ENCODE results near the gene CD38.

Gene CD38

DNA sequence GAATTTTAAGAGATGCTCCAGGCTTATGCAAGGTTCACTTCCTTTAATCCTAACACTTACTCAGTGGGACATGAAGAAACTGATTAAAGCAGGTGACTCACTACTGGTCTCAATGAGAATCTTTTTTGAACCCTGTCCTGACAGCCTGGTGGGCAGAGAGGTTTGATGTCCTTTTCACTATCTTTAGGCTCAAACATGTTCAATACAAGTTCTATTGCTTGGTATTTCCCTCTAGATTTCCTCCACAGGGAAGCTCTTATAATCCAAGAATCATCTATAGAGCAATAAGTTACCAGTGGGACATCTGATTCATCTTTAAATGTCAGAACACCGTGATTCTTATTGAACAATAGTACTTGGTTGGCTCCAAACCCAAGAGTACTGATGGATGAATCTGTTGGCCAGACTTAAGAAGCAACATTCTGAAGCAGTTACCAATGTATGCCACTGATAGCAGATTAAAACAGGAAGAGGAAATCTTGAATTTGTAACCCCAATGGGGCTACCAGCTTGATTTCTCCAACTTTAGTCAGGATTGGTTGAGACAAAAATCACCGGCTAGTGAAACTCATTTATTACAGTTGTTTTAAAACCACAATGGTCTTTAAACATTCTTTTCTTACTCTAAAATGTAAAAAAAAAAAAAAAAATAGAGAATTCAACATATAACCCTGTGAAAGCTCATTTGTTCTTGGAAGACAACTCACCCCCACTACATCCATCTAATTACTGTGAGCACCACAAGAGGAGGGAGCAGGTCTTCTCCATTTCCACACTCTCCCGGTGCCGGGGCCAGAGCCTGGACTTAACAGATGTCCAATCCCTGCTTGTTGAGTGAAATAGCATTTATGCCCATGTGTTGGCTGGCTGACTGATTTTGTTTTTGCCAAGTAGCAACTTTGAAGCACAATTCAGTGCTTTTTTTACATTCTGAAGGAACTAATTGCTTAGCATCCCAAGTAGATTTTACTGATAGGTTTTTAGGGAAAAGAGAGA, 117.1 kb downstream of the CD38 start:
- no peak for DNase-seq (ENCODE audit: extremely low spot score)
- no peak for TF ChIP-seq CTCF (IDR thresholded peaks at IDR 0.05; ENCODE audit: control extremely low read depth, extremely low read depth, low read depth, missing control alignments)
- POLR2A ChIA-PET: no interaction called here

DNA sequence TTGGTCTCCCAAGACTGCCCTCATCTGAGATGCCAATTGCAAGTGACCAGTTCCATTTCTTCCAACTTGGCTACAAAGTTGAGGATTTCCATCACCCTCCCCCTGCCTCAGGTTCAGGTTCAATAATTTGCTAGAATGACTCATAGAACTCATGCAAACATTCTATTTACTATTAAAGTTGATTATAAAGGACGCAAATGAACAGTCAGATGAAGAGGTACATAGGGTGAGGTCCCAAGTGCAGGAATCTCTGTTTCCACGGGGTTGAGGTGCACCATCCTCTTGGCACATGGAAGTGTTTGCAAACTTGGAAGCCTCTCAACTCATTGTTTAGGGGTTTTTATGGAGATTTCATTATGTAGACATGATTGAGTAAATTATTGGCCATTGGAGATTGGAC, 119.4 kb downstream of the CD38 start:
- DNase-seq (ENCODE audit: extremely low spot score): no peak
- ChIA-PET POLR2A (no interaction called here), CTCF (interaction anchor here (1.2 kb wide), 1 partner anchor 14 kb away, joined by 4 read pairs; no protein-coding TSS in a partner anchor)
- no peak for TF ChIP-seq CTCF (IDR thresholded peaks at IDR 0.05; ENCODE audit: control extremely low read depth, extremely low read depth, low read depth, missing control alignments)

More for the DNA sequence above, 117.1 kb downstream of the CD38 start:
- CTCF ChIA-PET: interaction anchor here (0.6 to 2.1 kb wide), 3 partner anchors 13 to 221 kb away, joined by 4 to 11 read pairs (median 6); no protein-coding TSS in a partner anchor

DNA sequence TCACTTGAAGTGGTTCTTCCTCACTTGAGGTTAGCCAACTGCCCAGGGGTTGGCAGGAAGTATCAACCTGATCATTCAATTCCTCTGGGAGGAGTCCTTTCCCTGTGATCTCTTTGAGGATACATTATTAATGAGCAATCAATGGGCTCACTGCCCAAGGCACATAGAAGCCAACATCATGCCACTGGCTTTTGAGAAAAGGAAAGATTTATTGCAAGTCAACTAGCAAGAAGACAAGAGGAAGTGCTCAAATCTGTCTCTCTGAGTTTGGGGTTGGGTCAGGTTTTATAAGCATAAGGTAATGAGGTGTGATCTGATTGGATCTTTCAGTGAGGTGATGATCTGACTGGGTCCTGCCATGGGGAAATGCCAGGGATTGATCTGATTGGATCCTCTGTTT, 120.8 kb downstream of the CD38 start:
- POLR2A ChIA-PET: no interaction called here
- CTCF ChIA-PET: interaction anchor here (1.2 kb wide), 1 partner anchor 12 kb away, joined by 4 read pairs; no protein-coding TSS in a partner anchor
- TF ChIP-seq CTCF (IDR thresholded peaks at IDR 0.05; ENCODE audit: control extremely low read depth, extremely low read depth, low read depth, missing control alignments): no peak
- no peak for DNase-seq (ENCODE audit: extremely low spot score)

DNA sequence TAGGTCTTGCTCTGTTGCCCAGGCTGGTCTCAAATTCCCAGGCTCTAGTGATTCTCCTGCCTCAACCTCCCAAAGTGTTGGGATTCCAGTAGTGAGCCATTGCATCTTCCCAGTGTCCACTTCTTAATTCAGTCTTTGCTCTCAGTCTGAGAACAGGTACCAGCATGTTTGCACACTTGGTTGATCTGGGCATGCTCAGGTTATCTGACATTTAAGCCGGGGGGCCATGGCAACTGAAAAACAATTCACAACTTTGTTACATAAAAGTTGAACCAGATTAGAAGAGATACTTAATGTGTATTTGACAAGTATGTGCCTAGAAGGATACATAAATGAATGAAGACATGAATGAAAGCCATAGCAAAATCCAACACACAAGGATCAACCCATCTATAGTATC, 121.4 kb downstream of the CD38 start:
- no peak for TF ChIP-seq CTCF (IDR thresholded peaks at IDR 0.05; ENCODE audit: control extremely low read depth, extremely low read depth, low read depth, missing control alignments)
- DNase-seq (ENCODE audit: extremely low spot score): no peak
- POLR2A ChIA-PET: no interaction called here
- CTCF ChIA-PET: no interaction called here

DNA sequence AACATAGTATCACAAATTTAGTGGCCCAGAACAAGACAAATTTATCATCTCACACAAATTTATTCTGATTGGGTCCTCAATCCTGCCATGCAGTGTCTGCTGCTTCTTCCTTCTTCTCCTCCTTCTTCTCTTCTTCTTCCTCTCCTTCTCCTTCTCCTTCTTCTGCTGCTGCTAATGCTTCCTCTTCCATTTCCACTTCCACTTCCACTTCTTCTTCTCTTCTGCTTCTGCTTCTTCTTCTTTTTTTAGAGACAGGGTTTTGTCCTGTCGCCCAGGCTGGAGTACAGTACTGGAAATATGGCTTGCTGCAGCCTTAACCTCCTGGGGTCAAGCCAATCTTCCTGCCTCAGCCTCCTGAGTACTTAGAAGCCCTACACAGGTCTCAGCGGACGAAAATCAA, 122.9 kb downstream of the CD38 start:
- CTCF ChIA-PET: interaction anchor here (6.1 kb wide), 1 partner anchor 18 kb away, joined by 30 read pairs; no protein-coding TSS in a partner anchor
- POLR2A ChIA-PET: no interaction called here
- TF ChIP-seq CTCF (IDR thresholded peaks at IDR 0.05; ENCODE audit: control extremely low read depth, extremely low read depth, low read depth, missing control alignments): no peak
- DNase-seq (ENCODE audit: extremely low spot score): no peak

DNA sequence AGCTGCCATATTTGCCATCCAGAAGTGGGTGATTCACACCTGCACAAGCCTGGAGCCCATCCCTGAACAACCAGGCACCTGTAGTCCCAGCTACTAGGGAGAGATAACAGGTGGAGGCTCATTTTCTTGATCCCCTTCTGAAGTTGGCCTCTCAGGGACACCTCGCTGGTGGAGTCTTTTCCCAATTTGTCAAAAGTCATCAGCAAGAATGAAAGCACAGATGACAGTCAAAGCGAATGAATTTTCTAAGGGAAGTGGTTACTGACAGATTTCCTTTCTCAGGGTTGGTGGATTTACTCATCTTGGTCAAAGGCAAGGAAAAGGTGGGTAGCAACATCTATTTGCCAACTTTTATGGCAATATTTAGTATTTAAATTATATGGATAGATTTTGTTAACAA, 123.9 kb downstream of the CD38 start:
- no peak for TF ChIP-seq CTCF (IDR thresholded peaks at IDR 0.05; ENCODE audit: control extremely low read depth, extremely low read depth, low read depth, missing control alignments)
- CTCF ChIA-PET: interaction anchor here (1.8 to 6.1 kb wide), 2 partner anchors 12 to 19 kb away, joined by 3 to 30 read pairs; no protein-coding TSS in a partner anchor
- no peak for DNase-seq (ENCODE audit: extremely low spot score)
- POLR2A ChIA-PET: no interaction called here
